Peyer's patch (tissue), 4 donors: ENCODE results near the gene PIGP.

ENCODE experiments used
- CTCF ChIP-seq, 6 experiments: fragments of 450-650 bp in 4 of 6; fragments of 200-600 bp in 2 of 6; sonication (generic) in 1 of 6; IDR thresholded peaks; one replicate each; pipeline ENCODE4 v1.5.1; 2017 to 2019; ENCODE audit warnings: antibody characterized with exemption in 6 of 6, mild to moderate bottlenecking in 3 of 6, moderate library complexity in 1 of 6
- POLR2A ChIP-seq, 2 donors: fragments of 450-650 bp; IDR thresholded peaks; one replicate each; pipeline ENCODE4 v1.5.1; 2017; ENCODE audit warnings: antibody characterized with exemption in 2 of 2, mild to moderate bottlenecking in 2 of 2, moderate library complexity in 2 of 2

GRCh38 chr21:37059181-37059580 lies 13.7 kb downstream of the PIGP start:
- TF ChIP-seq CTCF (IDR thresholded peaks at IDR 0.05) (no peak), POLR2A (IDR thresholded peaks at IDR 0.05) (no peak)
